GM23338 (cell line): Measurements from ENCODE around the gene HNF1B. TPM values are rescaled to one million over a fixed set of nuclear protein-coding genes. Genes with fewer than 3 reads are reported as not detected.

ENCODE experiments used
- ATAC-seq: fragments of 200-7000 bp; cut with Tn5 transposase; 3 replicates; pipeline ENCODE4 v1.9.1; 2020
- DNase-seq: peaks from one replicate; pipeline ENCODE4 v3.0.0-alpha.2; 2015; ENCODE audit warnings: low spot score
- H2AFZ ChIP-seq: fragments of 200-600 bp; sonication (generic); 2 replicates; pipeline ENCODE4 v1.8.0; 2016; ENCODE audit warnings: antibody characterized with exemption, mild to moderate bottlenecking, moderate library complexity
- H3F3A ChIP-seq: fragments of 200-600 bp; sonication (generic); replicated peaks from 2 replicates; pipeline ENCODE4 v1.8.0; 2017; ENCODE audit warnings: antibody characterized with exemption, mixed run types, low read depth
- H3K27ac ChIP-seq: fragments of 200-600 bp; sonication (generic); 2 replicates; pipeline ENCODE4 v1.6.1; 2016; ENCODE audit warnings: low read depth
- H3K27me3 ChIP-seq: fragments of 200-600 bp; sonication (generic); 2 replicates; pipeline ENCODE4 v1.8.0; 2016; ENCODE audit warnings: mild to moderate bottlenecking, mixed run types, moderate library complexity; ENCODE audit not compliant: insufficient read depth
- H3K36me3 ChIP-seq: fragments of 200-600 bp; sonication (generic); 2 replicates; pipeline ENCODE4 v1.8.0; 2016; ENCODE audit warnings: mild to moderate bottlenecking; ENCODE audit not compliant: insufficient read depth
- H3K4me1 ChIP-seq: fragments of 200-600 bp; sonication (generic); 2 replicates; pipeline ENCODE4 v1.8.0; 2016; ENCODE audit warnings: mild to moderate bottlenecking, moderate library complexity; ENCODE audit not compliant: insufficient read depth
- H3K4me2 ChIP-seq: fragments of 200-600 bp; sonication (generic); 2 replicates; pipeline ENCODE4 v1.7.1; 2017; ENCODE audit warnings: mixed run types
- H3K4me3 ChIP-seq: fragments of 200-600 bp; sonication (generic); 2 replicates; pipeline ENCODE4 v1.6.1; 2016; ENCODE audit warnings: mixed run types
- H3K79me2 ChIP-seq: fragments of 200-600 bp; sonication (generic); replicated peaks from 2 replicates; pipeline ENCODE4 v1.8.0; 2017; ENCODE audit warnings: mild to moderate bottlenecking; ENCODE audit not compliant: insufficient read depth
- H3K9me2 ChIP-seq: fragments of 200-600 bp; sonication (generic); 2 replicates; pipeline ENCODE4 v1.8.0; 2017; ENCODE audit not compliant: insufficient read depth
- H4K20me1 ChIP-seq: fragments of 200-600 bp; sonication (generic); replicated peaks from 2 replicates; pipeline ENCODE4 v1.8.0; 2017; ENCODE audit warnings: mild to moderate bottlenecking; ENCODE audit not compliant: insufficient read depth
- H3K27ac Mint-ChIP-seq: 2 replicates; pipeline ENCODE4 v1.8.0; 2020; ENCODE audit warnings: inconsistent platforms, mild to moderate bottlenecking, moderate library complexity, mixed read lengths
- H3K27me3 Mint-ChIP-seq: 3 replicates; pipeline ENCODE4 v1.8.0; 2022; ENCODE audit warnings: low read depth, mild to moderate bottlenecking, moderate library complexity, mixed read lengths, inconsistent platforms; ENCODE audit not compliant: insufficient read depth, poor library complexity
- H3K36me3 Mint-ChIP-seq: 3 replicates; pipeline ENCODE4 v1.8.0; 2021; ENCODE audit warnings: low read depth, mild to moderate bottlenecking, inconsistent platforms, moderate library complexity, mixed read lengths
- H3K4me1 Mint-ChIP-seq: 3 replicates; pipeline ENCODE4 v1.8.0; 2020; ENCODE audit warnings: mild to moderate bottlenecking, inconsistent platforms, mixed read lengths
- H3K4me3 Mint-ChIP-seq: 3 replicates; pipeline ENCODE4 v1.8.0; 2021; ENCODE audit warnings: moderate library complexity, mild to moderate bottlenecking, inconsistent platforms, mixed read lengths
- H3K9me3 Mint-ChIP-seq: 3 replicates; pipeline ENCODE4 v1.8.0; 2020; ENCODE audit warnings: moderate library complexity, mild to moderate bottlenecking, inconsistent platforms, mixed read lengths
- CTCF ChIP-seq, 2 experiments: fragments of 200-600 bp in 1 of 2; sonication (generic) in 1 of 2; conservative IDR thresholded peaks; 2 replicates each; pipeline versions ENCODE4 v1.5.1 to v1.6.1; 2016 to 2017; ENCODE audit warnings: antibody characterized with exemption in 2 of 2, low read depth in 2 of 2, mild to moderate bottlenecking in 2 of 2, moderate library complexity in 1 of 2
- EZH2 ChIP-seq: fragments of 200-600 bp; sonication (generic); IDR thresholded peaks from one replicate; pipeline ENCODE4 v1.8.0; 2017; ENCODE audit warnings: antibody characterized with exemption, mild to moderate bottlenecking, low read depth; ENCODE audit not compliant: unreplicated experiment
- JUNB ChIP-seq: IDR thresholded peaks from one replicate; pipeline ENCODE4 v1.6.1; 2016; ENCODE audit warnings: antibody characterized with exemption; ENCODE audit not compliant: unreplicated experiment
- NANOG ChIP-seq: IDR thresholded peaks from 2 replicates; pipeline ENCODE4 v1.6.1; 2016; ENCODE audit warnings: antibody characterized with exemption, borderline replicate concordance
- POLR2AphosphoS5 ChIP-seq: IDR thresholded peaks from 2 replicates; pipeline ENCODE4 v1.6.1; 2016; ENCODE audit warnings: antibody characterized with exemption, low read depth
- ZNF331 ChIP-seq: fragments of 250-450 bp; sonication (Bioruptor Pico); IDR thresholded peaks from 2 replicates; pipeline ENCODE4 v1.5.0; 2020; ENCODE audit warnings: low read depth, mild to moderate bottlenecking, moderate library complexity
- polyA plus RNA-seq: library from polyadenylated mRNA; unstranded; fragments of >200 nt; fragmentation: Nextera tagmentation; extraction: Ambion mirVana; gene quantifications from 2 replicates; pipeline ENCODE4 v1.2.1, GENCODE V29; 2016
- total RNA-seq: library from RNA; depleted of rRNA; stranded (reverse); fragments of >200 nt; shearing (Covaris generic); gene quantifications from 2 replicates; pipeline ENCODE4 v1.2.3, GENCODE V29; 2014
- TF ChIP-seq, protein P1 (sequence below): fragments of 250-450 bp; sonication (Bioruptor Pico); IDR thresholded peaks from 2 replicates; pipeline ENCODE4 v1.5.0; 2020; ENCODE audit warnings: mild to moderate bottlenecking, moderate library complexity

Gene HNF1B
- total and polyA plus RNA-seq, 2 experiments from 2014 or later: 0.07 to 0.19 TPM

DNA sequence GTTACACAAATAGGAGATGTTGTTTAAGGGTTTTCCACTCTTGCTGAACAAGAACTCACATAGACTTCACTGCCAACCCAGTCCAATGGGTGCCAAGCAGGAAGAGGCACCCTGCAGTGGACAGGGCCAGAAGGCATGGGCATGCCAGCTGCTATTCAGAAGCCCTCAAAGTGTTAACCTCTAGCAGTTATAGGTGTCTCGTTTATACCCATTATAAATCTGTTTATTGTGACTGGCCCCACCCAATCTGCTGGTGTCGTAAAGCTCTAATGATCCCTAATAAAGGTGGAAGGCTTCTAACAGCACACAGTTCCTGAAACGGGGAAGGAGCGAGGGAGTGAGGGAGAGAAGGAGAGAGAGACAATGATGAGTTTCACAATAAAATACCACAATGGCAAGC is 23.9 kb downstream of the HNF1B start (continued):
- TF ChIP-seq, protein P1, sequence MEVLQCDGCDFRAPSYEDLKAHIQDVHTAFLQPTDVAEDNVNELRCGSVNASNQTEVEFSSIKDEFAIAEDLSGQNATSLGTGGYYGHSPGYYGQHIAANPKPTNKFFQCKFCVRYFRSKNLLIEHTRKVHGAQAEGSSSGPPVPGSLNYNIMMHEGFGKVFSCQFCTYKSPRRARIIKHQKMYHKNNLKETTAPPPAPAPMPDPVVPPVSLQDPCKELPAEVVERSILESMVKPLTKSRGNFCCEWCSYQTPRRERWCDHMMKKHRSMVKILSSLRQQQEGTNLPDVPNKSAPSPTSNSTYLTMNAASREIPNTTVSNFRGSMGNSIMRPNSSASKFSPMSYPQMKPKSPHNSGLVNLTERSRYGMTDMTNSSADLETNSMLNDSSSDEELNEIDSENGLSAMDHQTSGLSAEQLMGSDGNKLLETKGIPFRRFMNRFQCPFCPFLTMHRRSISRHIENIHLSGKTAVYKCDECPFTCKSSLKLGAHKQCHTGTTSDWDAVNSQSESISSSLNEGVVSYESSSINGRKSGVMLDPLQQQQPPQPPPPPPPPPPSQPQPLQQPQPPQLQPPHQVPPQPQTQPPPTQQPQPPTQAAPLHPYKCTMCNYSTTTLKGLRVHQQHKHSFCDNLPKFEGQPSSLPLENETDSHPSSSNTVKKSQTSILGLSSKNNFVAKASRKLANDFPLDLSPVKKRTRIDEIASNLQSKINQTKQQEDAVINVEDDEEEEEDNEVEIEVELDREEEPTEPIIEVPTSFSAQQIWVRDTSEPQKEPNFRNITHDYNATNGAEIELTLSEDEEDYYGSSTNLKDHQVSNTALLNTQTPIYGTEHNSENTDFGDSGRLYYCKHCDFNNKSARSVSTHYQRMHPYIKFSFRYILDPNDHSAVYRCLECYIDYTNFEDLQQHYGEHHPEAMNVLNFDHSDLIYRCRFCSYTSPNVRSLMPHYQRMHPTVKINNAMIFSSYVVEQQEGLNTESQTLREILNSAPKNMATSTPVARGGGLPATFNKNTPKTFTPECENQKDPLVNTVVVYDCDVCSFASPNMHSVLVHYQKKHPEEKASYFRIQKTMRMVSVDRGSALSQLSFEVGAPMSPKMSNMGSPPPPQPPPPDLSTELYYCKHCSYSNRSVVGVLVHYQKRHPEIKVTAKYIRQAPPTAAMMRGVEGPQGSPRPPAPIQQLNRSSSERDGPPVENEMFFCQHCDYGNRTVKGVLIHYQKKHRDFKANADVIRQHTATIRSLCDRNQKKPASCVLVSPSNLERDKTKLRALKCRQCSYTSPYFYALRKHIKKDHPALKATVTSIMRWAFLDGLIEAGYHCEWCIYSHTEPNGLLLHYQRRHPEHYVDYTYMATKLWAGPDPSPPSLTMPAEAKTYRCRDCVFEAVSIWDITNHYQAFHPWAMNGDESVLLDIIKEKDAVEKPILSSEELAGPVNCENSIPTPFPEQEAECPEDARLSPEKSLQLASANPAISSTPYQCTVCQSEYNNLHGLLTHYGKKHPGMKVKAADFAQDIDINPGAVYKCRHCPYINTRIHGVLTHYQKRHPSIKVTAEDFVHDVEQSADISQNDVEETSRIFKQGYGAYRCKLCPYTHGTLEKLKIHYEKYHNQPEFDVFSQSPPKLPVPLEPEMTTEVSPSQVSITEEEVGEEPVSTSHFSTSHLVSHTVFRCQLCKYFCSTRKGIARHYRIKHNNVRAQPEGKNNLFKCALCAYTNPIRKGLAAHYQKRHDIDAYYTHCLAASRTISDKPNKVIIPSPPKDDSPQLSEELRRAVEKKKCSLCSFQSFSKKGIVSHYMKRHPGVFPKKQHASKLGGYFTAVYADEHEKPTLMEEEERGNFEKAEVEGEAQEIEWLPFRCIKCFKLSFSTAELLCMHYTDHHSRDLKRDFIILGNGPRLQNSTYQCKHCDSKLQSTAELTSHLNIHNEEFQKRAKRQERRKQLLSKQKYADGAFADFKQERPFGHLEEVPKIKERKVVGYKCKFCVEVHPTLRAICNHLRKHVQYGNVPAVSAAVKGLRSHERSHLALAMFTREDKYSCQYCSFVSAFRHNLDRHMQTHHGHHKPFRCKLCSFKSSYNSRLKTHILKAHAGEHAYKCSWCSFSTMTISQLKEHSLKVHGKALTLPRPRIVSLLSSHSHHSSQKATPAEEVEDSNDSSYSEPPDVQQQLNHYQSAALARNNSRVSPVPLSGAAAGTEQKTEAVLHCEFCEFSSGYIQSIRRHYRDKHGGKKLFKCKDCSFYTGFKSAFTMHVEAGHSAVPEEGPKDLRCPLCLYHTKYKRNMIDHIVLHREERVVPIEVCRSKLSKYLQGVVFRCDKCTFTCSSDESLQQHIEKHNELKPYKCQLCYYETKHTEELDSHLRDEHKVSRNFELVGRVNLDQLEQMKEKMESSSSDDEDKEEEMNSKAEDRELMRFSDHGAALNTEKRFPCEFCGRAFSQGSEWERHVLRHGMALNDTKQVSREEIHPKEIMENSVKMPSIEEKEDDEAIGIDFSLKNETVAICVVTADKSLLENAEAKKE: no peak
- no peak for TF ChIP-seq JUNB
- TF ChIP-seq CTCF (conservative IDR thresholded peaks at IDR 0.05; ENCODE audit: low read depth in 2 of 2): no peak

GRCh38 chr17:37719866-37720265 is 25.0 kb downstream of the HNF1B start:
- no peaks in the 10 kb centered on the region for H4K20me1 ChIP-seq
- no peaks in the 10 kb centered on the region for H3K79me2 ChIP-seq
- Mint-ChIP-seq H3K36me3 (no peaks in the 10 kb centered on the region), H3K4me1 (peaks cover 6% of the 10 kb centered on the region; the same call in 2 of the 3 replicates), H3K27ac (no peak overlapping the region), H3K9me3 (no peaks in the 10 kb centered on the region), H3K4me3 (no peak overlapping the region), H3K27me3 (peaks cover 3% of the 10 kb centered on the region)
- DNase-seq (no peak), ATAC-seq (no peak)
- no peaks in the 10 kb centered on the region for H3K27me3 ChIP-seq
- H2AFZ ChIP-seq: no peak overlapping the region
- H3K9me2 ChIP-seq: no peaks in the 10 kb centered on the region
- H3K4me2 ChIP-seq: no peak overlapping the region
- H3K4me3 ChIP-seq: no peak overlapping the region
- H3K36me3 ChIP-seq: no peaks in the 10 kb centered on the region
- no peaks in the 10 kb centered on the region for H3F3A ChIP-seq
- no peaks in the 10 kb centered on the region for H3K4me1 ChIP-seq
- H3K27ac ChIP-seq: no peak overlapping the region
- TF ChIP-seq ZNF331 (CRISPR knock-in tag) (no peak), NANOG (no peak), EZH2 (no peak), POLR2AphosphoS5 (no peak)
- TF ChIP-seq, protein P1: no peak
